ENCODE results near the gene HK2.
"Not testable (repeated sequence)": the region's sequence is repeated elsewhere in the genome, so short reads cannot be mapped to it uniquely, and the experiment has no call there.

DNA sequence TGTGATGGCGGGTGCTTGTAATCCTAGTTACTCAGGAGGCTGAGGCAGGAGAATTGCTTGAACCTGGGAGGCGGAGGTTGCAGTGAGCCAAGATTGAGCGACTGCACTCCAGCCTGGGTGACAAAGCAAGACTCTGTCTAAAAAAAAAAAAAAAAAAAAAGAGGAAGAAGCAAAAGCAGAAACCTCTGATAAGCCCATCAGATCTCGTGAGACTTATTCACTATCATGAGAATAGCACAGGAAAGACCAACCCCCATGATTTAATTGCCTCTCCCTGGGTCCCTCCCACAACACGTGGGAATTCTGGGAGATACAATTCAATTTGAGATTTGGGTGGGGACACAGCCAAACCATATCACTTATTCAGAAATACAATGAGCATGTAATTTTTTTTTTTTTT is 73.6 kb downstream of the HK2 start:
- TF ChIP-seq, protein P1, sequence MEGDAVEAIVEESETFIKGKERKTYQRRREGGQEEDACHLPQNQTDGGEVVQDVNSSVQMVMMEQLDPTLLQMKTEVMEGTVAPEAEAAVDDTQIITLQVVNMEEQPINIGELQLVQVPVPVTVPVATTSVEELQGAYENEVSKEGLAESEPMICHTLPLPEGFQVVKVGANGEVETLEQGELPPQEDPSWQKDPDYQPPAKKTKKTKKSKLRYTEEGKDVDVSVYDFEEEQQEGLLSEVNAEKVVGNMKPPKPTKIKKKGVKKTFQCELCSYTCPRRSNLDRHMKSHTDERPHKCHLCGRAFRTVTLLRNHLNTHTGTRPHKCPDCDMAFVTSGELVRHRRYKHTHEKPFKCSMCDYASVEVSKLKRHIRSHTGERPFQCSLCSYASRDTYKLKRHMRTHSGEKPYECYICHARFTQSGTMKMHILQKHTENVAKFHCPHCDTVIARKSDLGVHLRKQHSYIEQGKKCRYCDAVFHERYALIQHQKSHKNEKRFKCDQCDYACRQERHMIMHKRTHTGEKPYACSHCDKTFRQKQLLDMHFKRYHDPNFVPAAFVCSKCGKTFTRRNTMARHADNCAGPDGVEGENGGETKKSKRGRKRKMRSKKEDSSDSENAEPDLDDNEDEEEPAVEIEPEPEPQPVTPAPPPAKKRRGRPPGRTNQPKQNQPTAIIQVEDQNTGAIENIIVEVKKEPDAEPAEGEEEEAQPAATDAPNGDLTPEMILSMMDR (IDR thresholded peaks at IDR 0.05; ENCODE audit: low read length), result not testable (repeated sequence)
- TF ChIP-seq EZH2phosphoT487 (IDR thresholded peaks at IDR 0.05; ENCODE audit: low read length); EZH2 (optimal IDR thresholded peaks at IDR 0.05; ENCODE audit: low read depth, low read length): not testable (repeated sequence)

Data from MM.1S (cell line).